H1 (cell line): Measurements from ENCODE around the gene CCNB3. TPM values are rescaled to one million over a fixed set of nuclear protein-coding genes. Genes with fewer than 3 reads are reported as not detected.

Experiments
- CBX5 ChIP-seq: fragments of 300-800, 300-1000 bp; sonication (generic); IDR thresholded peaks from 2 replicates; pipeline ENCODE4 v1.7.1; 2016; ENCODE audit warnings: antibody characterized with exemption, low read length, low read depth
- FOSL1 ChIP-seq: IDR thresholded peaks from 2 replicates; pipeline ENCODE4 v1.6.1; 2011; ENCODE audit warnings: mild to moderate bottlenecking, low read depth, low read length, moderate library complexity; ENCODE audit not compliant: insufficient read depth
- KDM5A ChIP-seq: fragments of 200-600 bp; IDR thresholded peaks from 2 replicates; pipeline ENCODE4 v1.7.1; 2012; ENCODE audit warnings: mild to moderate bottlenecking, low read length, inconsistent platforms, mixed read lengths
- MAX ChIP-seq: IDR thresholded peaks from 2 replicates; pipeline ENCODE4 v1.6.1; 2012; ENCODE audit warnings: inconsistent platforms
- NRF1 ChIP-seq: IDR thresholded peaks from 2 replicates; pipeline ENCODE4 v1.6.1; 2011; ENCODE audit warnings: mild to moderate bottlenecking, low read depth, low read length, improper control_type of control experiment
- RFX5 ChIP-seq: IDR thresholded peaks from 2 replicates; pipeline ENCODE4 v1.6.1; 2011; ENCODE audit warnings: low read depth, low read length, improper control_type of control experiment, borderline replicate concordance
- USF2 ChIP-seq: IDR thresholded peaks from 2 replicates; pipeline ENCODE4 v1.6.1; 2011; ENCODE audit warnings: low read length, improper control_type of control experiment
- polyA plus RNA-seq, 7 experiments: library from polyadenylated mRNA; depleted of rRNA in 3 of 7; stranded (reverse) in 5 of 7; unstranded in 2 of 7; fragments of >200 nt in 5 of 7; fragments of 200-250 nt in 2 of 7; gene quantifications; 1 replicate in 5 of 7; 2 replicates in 1 of 7; 4 replicates in 1 of 7; pipeline versions ENCODE4 v1.2.1 to v1.2.3, GENCODE V29; 2011 to 2013; ENCODE audit warnings: missing spikeins in 2 of 7, mixed read lengths in 2 of 7
- total RNA-seq: library from RNA; stranded (reverse); fragmentation: NEBNext Ultra II Directional; extraction: Animal tissue kit (Norgen Biotek cat#: 25700); gene quantifications from 2 replicates; pipeline ENCODE4 v1.2.1, GENCODE V29; 2021
- TF ChIP-seq, protein P1 (sequence below), 3 experiments: IDR thresholded peaks; 1 replicate in 2 of 3; 2 replicates in 1 of 3; pipeline versions ENCODE4 v1.5.1 to v1.6.1; 2011; ENCODE audit warnings: low read length in 3 of 3, mild to moderate bottlenecking in 3 of 3, inconsistent platforms in 2 of 3, low read depth in 1 of 3, moderate library complexity in 1 of 3; ENCODE audit not compliant: insufficient read depth in 1 of 3; ENCODE audit errors: control extremely low read depth in 1 of 3

Gene CCNB3
- total and polyA plus RNA-seq, 2 of the 8 experiments (the other 6 are each of a cell fraction or from before 2014, with no cell fraction given), result 0.09 to 0.30 TPM

GRCh38 chrX:50157545-50158135 lies 46.9 kb upstream of the CCNB3 start (continued):
- TF ChIP-seq NRF1 (no peak), MAX (no peak), RFX5 (no peak), CBX5 (no peak), KDM5A (no peak), FOSL1 (no peak), USF2 (no peak)
- TF ChIP-seq, protein P1, sequence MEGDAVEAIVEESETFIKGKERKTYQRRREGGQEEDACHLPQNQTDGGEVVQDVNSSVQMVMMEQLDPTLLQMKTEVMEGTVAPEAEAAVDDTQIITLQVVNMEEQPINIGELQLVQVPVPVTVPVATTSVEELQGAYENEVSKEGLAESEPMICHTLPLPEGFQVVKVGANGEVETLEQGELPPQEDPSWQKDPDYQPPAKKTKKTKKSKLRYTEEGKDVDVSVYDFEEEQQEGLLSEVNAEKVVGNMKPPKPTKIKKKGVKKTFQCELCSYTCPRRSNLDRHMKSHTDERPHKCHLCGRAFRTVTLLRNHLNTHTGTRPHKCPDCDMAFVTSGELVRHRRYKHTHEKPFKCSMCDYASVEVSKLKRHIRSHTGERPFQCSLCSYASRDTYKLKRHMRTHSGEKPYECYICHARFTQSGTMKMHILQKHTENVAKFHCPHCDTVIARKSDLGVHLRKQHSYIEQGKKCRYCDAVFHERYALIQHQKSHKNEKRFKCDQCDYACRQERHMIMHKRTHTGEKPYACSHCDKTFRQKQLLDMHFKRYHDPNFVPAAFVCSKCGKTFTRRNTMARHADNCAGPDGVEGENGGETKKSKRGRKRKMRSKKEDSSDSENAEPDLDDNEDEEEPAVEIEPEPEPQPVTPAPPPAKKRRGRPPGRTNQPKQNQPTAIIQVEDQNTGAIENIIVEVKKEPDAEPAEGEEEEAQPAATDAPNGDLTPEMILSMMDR (IDR thresholded peaks at IDR 0.05; ENCODE audit: control extremely low read depth in 1 of 3, insufficient read depth in 1 of 3, low read depth in 1 of 3, low read length in 3 of 3), result no peak
